Measurements from ENCODE around the gene AKR7A2. TPM values are rescaled to one million over a fixed set of nuclear protein-coding genes. Genes with fewer than 3 reads are reported as not detected.

The AKR7A2 gene
- total RNA-seq = 10 to 100 TPM; 23.1 to 33.8 (median 27.8) TPM
- 10 to 100 TPM; 11.7 to 31.9 TPM for polyA plus RNA-seq

DNA sequence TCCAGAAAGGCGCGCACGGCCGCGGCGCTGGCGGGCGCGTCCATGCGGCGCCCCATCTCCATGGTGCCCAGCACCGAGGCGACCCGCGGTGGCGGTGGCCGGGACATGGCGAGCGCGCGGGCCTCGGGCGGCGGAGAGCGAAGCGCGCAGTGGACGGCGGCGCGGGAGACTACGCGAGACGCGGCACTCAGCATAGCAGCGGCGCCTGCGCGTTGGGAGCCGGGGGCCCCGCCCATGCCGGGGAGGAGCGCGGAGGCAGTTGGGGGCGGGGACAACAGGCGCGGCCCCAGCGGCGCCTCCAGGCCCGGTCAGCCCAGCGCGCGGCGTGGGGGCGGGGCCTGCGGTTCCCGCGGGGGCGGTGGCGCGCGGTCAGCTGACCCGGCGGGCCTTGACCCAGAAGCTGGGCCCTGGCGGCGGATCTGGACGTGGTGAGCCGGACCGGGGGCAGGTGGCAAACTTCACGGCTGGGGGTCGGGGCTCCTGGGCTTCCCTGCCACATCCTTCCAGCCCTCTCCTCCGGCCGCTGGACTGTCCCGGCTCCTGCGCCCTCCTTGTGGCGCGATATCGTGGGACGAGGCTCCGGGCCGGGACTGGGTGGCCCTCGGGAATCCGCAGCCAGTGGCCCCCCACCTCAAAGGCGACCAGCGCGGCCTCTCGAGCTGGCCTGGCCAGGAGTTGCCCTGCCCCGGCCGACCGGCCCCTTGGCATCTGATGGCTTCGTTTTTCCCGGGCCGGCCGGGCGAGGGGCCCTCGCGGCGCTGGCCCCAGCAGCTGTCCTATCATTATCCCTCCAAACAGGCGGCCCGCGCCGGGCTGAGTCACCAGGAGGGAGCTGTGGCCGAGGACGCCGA, at the start of gene AKR7A2, which contains the start of gene SLC66A1:
TSS of gene AKR7A2 (minus strand) at position 214 of the 851 bp plus-strand sequence. CDS start at position 194, 20 bp downstream.
TSS of gene SLC66A1 (plus strand) at position 396 of the 851 bp plus-strand sequence. CDS start 5,352 bp downstream, outside the sequence.
- Histone ChIP-seq H3K4me3 (peak within 1 kb of the TSS; percentile 81 to 96 (median 92)), H3K27ac (peak within 1 kb of the TSS; percentile 65 to 83 (median 80)), H3K9me3 (no peaks in the 10 kb centered on the region), H3K4me1 (peaks cover 0 to 13% (median 7%) of the 10 kb centered on the region in 3 donors), H3K36me3 (peaks cover 0 to 10% (median 4%) of the 10 kb centered on the region in 3 donors), H3K27me3 (no peaks in the 10 kb centered on the region)
- FAIRE-seq (no peak), ATAC-seq (peak; percentile 93 to 95 (median 94)), DNase-seq (peak; percentile 89 to 98 (median 95))
- WGBS, 2 donors = 0% methylated on average over 58 to 105 of the region's 105 CpGs
- TF ChIP-seq, protein P1, sequence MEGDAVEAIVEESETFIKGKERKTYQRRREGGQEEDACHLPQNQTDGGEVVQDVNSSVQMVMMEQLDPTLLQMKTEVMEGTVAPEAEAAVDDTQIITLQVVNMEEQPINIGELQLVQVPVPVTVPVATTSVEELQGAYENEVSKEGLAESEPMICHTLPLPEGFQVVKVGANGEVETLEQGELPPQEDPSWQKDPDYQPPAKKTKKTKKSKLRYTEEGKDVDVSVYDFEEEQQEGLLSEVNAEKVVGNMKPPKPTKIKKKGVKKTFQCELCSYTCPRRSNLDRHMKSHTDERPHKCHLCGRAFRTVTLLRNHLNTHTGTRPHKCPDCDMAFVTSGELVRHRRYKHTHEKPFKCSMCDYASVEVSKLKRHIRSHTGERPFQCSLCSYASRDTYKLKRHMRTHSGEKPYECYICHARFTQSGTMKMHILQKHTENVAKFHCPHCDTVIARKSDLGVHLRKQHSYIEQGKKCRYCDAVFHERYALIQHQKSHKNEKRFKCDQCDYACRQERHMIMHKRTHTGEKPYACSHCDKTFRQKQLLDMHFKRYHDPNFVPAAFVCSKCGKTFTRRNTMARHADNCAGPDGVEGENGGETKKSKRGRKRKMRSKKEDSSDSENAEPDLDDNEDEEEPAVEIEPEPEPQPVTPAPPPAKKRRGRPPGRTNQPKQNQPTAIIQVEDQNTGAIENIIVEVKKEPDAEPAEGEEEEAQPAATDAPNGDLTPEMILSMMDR (IDR thresholded peaks at IDR 0.05) = no peak
- intact Hi-C loops (cut with DNase I) = no loop called here

DNA sequence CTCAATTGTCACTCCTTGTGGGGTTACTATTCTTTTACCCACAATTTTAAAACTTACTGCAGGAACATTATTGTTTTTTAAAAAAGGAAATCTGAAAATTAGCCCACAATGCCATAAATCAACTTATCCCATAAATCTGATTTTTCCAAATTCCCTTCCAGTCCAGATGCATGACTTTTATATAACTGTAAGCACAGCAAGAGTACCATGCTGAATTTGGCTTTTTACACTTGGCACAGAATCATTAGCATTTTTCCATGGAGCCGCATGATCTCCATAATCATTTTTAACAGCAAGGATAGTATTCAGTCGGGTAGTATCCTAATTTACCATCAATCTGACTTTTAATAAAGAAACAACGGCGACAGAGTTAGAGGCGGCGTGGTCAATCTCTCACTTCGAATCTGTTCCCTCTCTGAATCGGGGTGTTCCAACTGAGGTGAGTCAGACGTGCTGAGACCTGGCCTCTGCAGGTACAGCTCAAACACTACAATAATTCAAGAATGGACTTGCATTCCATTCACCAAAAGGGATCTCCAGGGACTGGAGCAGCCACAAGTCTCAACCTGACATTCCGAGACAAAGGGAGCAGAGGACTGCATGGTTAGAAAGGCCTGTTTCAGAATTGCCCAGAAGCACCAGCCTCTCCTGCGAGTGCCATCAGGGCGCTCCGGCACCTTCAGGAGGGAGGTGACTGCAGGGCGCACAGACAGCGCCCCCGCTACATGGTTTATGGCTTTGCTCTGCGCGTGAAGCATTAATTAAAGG, 49.1 kb upstream of the AKR7A2 start:
- H3K4me3 ChIP-seq = no peak overlapping the region
- no peaks in the 10 kb centered on the region for H3K27me3 ChIP-seq
- peaks cover 0 to 5% (median under 1%) of the 10 kb centered on the region in 3 donors for H3K36me3 ChIP-seq
- no peak overlapping the region for H3K27ac ChIP-seq
- H3K9me3 ChIP-seq = no peaks in the 10 kb centered on the region
- 87 to 93% methylated on average over 18 of the region's 18 CpGs for WGBS, 2 donors
- no peaks in the 10 kb centered on the region for H3K4me1 ChIP-seq
- TF ChIP-seq, protein P1 (IDR thresholded peaks at IDR 0.05) = no peak
- FAIRE-seq (no peak), ATAC-seq (peak in 1 of 4 donors; percentile 15), DNase-seq (no peak)
- intact Hi-C loops (cut with DNase I) = no loop called here

DNA sequence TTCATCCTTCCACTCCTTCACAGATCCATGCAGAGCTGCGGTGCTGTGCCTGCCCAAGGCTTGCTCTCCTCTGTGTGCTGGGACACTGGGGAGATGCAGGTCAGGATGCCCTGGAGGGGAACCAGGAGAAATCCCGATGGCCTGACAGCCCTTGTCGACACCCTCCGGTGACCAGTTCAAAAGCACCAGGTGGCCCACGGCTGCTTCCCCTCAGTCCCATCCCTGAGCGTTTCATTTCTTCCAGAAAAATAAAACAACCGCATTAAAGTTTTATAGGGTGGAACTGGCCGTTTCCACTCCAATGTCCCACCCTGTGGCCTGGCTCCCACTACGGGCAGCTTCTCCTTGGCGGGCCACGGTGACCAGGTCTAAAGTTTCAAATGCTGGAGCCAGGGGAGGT, 48.5 kb upstream of the AKR7A2 start:
- Histone ChIP-seq H3K4me3 (no peak overlapping the region), H3K9me3 (no peaks in the 10 kb centered on the region), H3K36me3 (peaks cover 0 to 11% (median 2%) of the 10 kb centered on the region in 3 donors), H3K27ac (no peak overlapping the region), H3K4me1 (no peaks in the 10 kb centered on the region), H3K27me3 (no peaks in the 10 kb centered on the region)
- 84 to 90% methylated on average over 11 of the region's 11 CpGs for WGBS, 2 donors
- DNase-seq (no peak), FAIRE-seq (no peak), ATAC-seq (no peak)
- intact Hi-C loops (cut with DNase I) = no loop called here
- TF ChIP-seq, protein P1 (IDR thresholded peaks at IDR 0.05) = no peak

DNA sequence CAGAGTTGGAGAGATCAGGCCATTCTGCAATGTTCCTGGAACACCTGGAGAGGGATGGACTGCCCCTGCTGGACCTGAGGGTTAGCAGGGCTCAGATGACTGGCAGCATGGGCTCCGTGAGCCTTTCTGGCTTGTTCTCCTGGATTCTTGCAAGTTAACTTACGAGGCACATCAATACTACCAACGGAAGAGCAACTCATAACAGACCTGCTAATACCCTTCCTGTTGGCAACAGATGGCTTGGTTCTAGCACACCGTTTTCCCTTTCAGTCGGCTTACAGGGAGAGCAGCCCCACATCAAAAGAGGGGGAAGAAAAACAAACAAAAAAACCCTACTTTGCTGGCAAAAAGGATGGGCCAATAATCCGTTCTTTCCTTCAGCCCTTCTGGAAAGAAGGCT, 48.1 kb upstream of the AKR7A2 start:
- Histone ChIP-seq H3K4me1 (no peaks in the 10 kb centered on the region), H3K4me3 (no peak overlapping the region), H3K27ac (no peak overlapping the region), H3K27me3 (no peaks in the 10 kb centered on the region), H3K9me3 (no peaks in the 10 kb centered on the region), H3K36me3 (peaks cover 0 to 12% (median 2%) of the 10 kb centered on the region in 3 donors)
- intact Hi-C loops (cut with DNase I) = no loop called here
- DNase-seq (no peak), FAIRE-seq (no peak), ATAC-seq (no peak)
- 69 to 77% methylated on average over 6 of the region's 6 CpGs for WGBS, 2 donors
- TF ChIP-seq, protein P1 (IDR thresholded peaks at IDR 0.05) = no peak

Data from pancreas (tissue), 10 donors.